Measurements from ENCODE around the gene FABP1.

DNA sequence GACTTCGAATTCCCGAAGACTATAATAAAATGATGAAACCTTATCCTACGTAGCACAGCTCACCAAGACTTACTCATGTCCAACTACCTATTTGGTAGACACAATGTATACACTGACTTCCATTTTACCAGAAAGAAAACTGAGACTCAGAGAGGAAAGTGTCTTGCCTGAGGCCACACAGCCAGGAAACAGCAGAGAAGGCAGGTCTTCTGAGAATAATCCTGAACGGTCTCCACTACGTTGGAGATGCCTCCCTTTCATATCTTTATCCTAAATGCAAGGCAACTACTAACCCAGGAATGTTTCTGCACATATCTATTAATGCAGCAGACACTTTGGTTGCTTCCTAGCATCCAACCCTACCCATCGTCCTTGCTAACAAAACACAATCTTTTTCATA, 11.9 kb upstream of the FABP1 start:
- TF ChIP-seq POLR2A (IDR thresholded peaks at IDR 0.05) = no peak
- TF ChIP-seq, protein P1, sequence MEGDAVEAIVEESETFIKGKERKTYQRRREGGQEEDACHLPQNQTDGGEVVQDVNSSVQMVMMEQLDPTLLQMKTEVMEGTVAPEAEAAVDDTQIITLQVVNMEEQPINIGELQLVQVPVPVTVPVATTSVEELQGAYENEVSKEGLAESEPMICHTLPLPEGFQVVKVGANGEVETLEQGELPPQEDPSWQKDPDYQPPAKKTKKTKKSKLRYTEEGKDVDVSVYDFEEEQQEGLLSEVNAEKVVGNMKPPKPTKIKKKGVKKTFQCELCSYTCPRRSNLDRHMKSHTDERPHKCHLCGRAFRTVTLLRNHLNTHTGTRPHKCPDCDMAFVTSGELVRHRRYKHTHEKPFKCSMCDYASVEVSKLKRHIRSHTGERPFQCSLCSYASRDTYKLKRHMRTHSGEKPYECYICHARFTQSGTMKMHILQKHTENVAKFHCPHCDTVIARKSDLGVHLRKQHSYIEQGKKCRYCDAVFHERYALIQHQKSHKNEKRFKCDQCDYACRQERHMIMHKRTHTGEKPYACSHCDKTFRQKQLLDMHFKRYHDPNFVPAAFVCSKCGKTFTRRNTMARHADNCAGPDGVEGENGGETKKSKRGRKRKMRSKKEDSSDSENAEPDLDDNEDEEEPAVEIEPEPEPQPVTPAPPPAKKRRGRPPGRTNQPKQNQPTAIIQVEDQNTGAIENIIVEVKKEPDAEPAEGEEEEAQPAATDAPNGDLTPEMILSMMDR (IDR thresholded peaks at IDR 0.05 in 4 of 5, conservative IDR thresholded peaks at IDR 0.05 in 1 of 5) = no peak
